Measurements from ENCODE around the gene ABI3BP. TPM values are rescaled to one million over a fixed set of nuclear protein-coding genes. Genes with fewer than 3 reads are reported as not detected.

The ABI3BP gene
- total RNA-seq, 1 experiment from 2014 or later: 5.2 TPM

DNA sequence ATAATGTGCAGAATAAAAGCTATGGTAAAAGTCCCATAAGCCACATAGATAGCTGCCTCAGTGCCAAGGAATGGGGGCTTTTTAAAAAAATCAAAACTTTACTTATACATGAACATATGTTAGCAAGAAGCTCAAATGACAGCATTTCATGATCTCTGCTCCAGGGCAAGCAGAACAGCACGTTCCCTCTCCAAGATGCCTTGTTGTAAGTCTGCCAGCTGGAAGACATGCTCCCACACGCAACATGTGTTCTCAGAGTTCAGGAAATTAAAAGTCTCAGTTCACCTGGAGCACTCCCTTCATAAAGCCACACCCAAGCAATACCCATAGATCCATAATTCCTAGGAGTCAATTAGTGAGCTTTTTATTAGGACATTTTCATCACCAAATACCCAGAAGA lies 52.2 kb downstream of the ABI3BP start:
- no peaks in the 10 kb centered on the region for H3K9me3 Mint-ChIP-seq (ENCODE audit: low read depth, unreplicated experiment)
- H3K4me3 Mint-ChIP-seq (ENCODE audit: low read depth, unreplicated experiment): no peak overlapping the region
- no TSS peak for BruUV-seq (replicated peaks)
- intact Hi-C loops (cut with micrococcal nuclease; ENCODE audit: unreplicated experiment): no loop called here
- TF ChIP-seq, protein P1, sequence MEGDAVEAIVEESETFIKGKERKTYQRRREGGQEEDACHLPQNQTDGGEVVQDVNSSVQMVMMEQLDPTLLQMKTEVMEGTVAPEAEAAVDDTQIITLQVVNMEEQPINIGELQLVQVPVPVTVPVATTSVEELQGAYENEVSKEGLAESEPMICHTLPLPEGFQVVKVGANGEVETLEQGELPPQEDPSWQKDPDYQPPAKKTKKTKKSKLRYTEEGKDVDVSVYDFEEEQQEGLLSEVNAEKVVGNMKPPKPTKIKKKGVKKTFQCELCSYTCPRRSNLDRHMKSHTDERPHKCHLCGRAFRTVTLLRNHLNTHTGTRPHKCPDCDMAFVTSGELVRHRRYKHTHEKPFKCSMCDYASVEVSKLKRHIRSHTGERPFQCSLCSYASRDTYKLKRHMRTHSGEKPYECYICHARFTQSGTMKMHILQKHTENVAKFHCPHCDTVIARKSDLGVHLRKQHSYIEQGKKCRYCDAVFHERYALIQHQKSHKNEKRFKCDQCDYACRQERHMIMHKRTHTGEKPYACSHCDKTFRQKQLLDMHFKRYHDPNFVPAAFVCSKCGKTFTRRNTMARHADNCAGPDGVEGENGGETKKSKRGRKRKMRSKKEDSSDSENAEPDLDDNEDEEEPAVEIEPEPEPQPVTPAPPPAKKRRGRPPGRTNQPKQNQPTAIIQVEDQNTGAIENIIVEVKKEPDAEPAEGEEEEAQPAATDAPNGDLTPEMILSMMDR (IDR thresholded peaks at IDR 0.05; ENCODE audit: unreplicated experiment): no peak
- H3K36me3 Mint-ChIP-seq (ENCODE audit: insufficient read depth, unreplicated experiment): no peaks in the 10 kb centered on the region
- CTCF ChIA-PET: no interaction called here
- H3K4me1 Mint-ChIP-seq (ENCODE audit: low read depth, unreplicated experiment): no peaks in the 10 kb centered on the region
- no peak overlapping the region for H3K27ac Mint-ChIP-seq (ENCODE audit: unreplicated experiment)
- no peak for DNase-seq
- no peaks in the 10 kb centered on the region for H3K27me3 Mint-ChIP-seq (ENCODE audit: unreplicated experiment)

GRCh38 chr3:100936931-100937330 lies 56.3 kb downstream of the ABI3BP start:
- H3K36me3 Mint-ChIP-seq (ENCODE audit: insufficient read depth, unreplicated experiment): no peaks in the 10 kb centered on the region
- no peaks in the 10 kb centered on the region for H3K4me1 Mint-ChIP-seq (ENCODE audit: low read depth, unreplicated experiment)
- H3K4me3 Mint-ChIP-seq (ENCODE audit: low read depth, unreplicated experiment): no peak overlapping the region
- H3K9me3 Mint-ChIP-seq (ENCODE audit: low read depth, unreplicated experiment): no peaks in the 10 kb centered on the region
- intact Hi-C loops (cut with micrococcal nuclease; ENCODE audit: unreplicated experiment): no loop called here
- DNase-seq: no peak
- CTCF ChIA-PET: no interaction called here
- no peak overlapping the region for H3K27ac Mint-ChIP-seq (ENCODE audit: unreplicated experiment)
- no TSS peak for BruUV-seq (replicated peaks)
- H3K27me3 Mint-ChIP-seq (ENCODE audit: unreplicated experiment): no peaks in the 10 kb centered on the region
- TF ChIP-seq, protein P1 (IDR thresholded peaks at IDR 0.05; ENCODE audit: unreplicated experiment): no peak

GRCh38 chr3:100932491-100932890 lies 60.7 kb downstream of the ABI3BP start:
- H3K4me1 Mint-ChIP-seq (ENCODE audit: low read depth, unreplicated experiment): no peaks in the 10 kb centered on the region
- no peaks in the 10 kb centered on the region for H3K9me3 Mint-ChIP-seq (ENCODE audit: low read depth, unreplicated experiment)
- no peak overlapping the region for H3K27ac Mint-ChIP-seq (ENCODE audit: unreplicated experiment)
- BruUV-seq (replicated peaks): no TSS peak
- DNase-seq: no peak
- H3K4me3 Mint-ChIP-seq (ENCODE audit: low read depth, unreplicated experiment): no peak overlapping the region
- H3K27me3 Mint-ChIP-seq (ENCODE audit: unreplicated experiment): no peaks in the 10 kb centered on the region
- CTCF ChIA-PET: no interaction called here
- intact Hi-C loops (cut with micrococcal nuclease; ENCODE audit: unreplicated experiment): no loop called here
- TF ChIP-seq, protein P1 (IDR thresholded peaks at IDR 0.05; ENCODE audit: unreplicated experiment): no peak
- H3K36me3 Mint-ChIP-seq (ENCODE audit: insufficient read depth, unreplicated experiment): no peaks in the 10 kb centered on the region

- CTCF ChIA-PET: no interaction called here
- H3K36me3 Mint-ChIP-seq (ENCODE audit: insufficient read depth, unreplicated experiment): no peaks in the 10 kb centered on the region
- no peak overlapping the region for H3K27ac Mint-ChIP-seq (ENCODE audit: unreplicated experiment)
- no peak for DNase-seq
- H3K4me3 Mint-ChIP-seq (ENCODE audit: low read depth, unreplicated experiment): no peak overlapping the region
- TF ChIP-seq, protein P1 (IDR thresholded peaks at IDR 0.05; ENCODE audit: unreplicated experiment): no peak
- no peaks in the 10 kb centered on the region for H3K9me3 Mint-ChIP-seq (ENCODE audit: low read depth, unreplicated experiment)
- no peaks in the 10 kb centered on the region for H3K4me1 Mint-ChIP-seq (ENCODE audit: low read depth, unreplicated experiment)
- no peaks in the 10 kb centered on the region for H3K27me3 Mint-ChIP-seq (ENCODE audit: unreplicated experiment)
- no TSS peak for BruUV-seq (replicated peaks)
- intact Hi-C loops (cut with micrococcal nuclease; ENCODE audit: unreplicated experiment): no loop called here
These were observed 64.4 kb downstream of the ABI3BP start for GRCh38 chr3:100928638-100929428.

Measured in Calu3 (cell line).